HCT116 (cell line): ENCODE data around the gene IGF2R. TPM values are rescaled to one million over a fixed set of nuclear protein-coding genes. Genes with fewer than 3 reads are reported as not detected.

ENCODE experiments used
- ATAC-seq: fragments of 200-7000 bp; cut with Tn5 transposase; 2 replicates; pipeline ENCODE4 v1.9.1; 2020; ENCODE audit warnings: mild to moderate bottlenecking, moderate library complexity
- BruUV-seq: library from RNA; stranded (reverse); fragments of 400-500 nt; replicated peaks from 2 replicates; lab custom pipeline; 2021; lab: Mats Ljungman, UMichigan
- CTCF ChIA-PET: fragments of 300-600 bp; sonication (Branson Sonifier 250); formaldehyde crosslinking; loops from one replicate; lab custom pipeline; 2021; ENCODE audit warnings: antibody characterized with exemption; lab: Charles Lee
- POLR2A ChIA-PET: fragments of 300-600, 350-600 bp; sonication (Branson Sonifier 250); formaldehyde crosslinking; loops from one replicate; lab custom pipeline; 2021; ENCODE audit warnings: antibody characterized with exemption; lab: Charles Lee
- RAD21 ChIA-PET, 2 experiments: fragments of 300-600 bp; sonication (Branson Sonifier 250); formaldehyde crosslinking; loops; one replicate each; lab custom pipeline; 2023; ENCODE audit warnings: low total read pairs in 2 of 2; ENCODE audit not compliant: uncharacterized antibody in 2 of 2, unreplicated experiment in 2 of 2, low non-redundant PET in 1 of 2; lab: Charles Lee
- DNase-seq: peaks from one replicate; pipeline ENCODE4 v3.0.0-alpha.2; 2010; ENCODE audit warnings: low read depth, low spot score
- H2AFZ ChIP-seq: fragments of 200-600 bp; shearing (Covaris generic), sonication (generic); 2 replicates; pipeline ENCODE4 v1.6.1; 2017; ENCODE audit warnings: low read depth, mixed run types, mixed read lengths, antibody characterized with exemption, low read length; ENCODE audit not compliant: poor library complexity, severe bottlenecking
- H3K27ac ChIP-seq: 2 replicates; pipeline ENCODE4 v1.5.1; 2012; ENCODE audit warnings: low read depth, low read length
- H3K27me3 ChIP-seq: fragments of 200-600 bp; sonication (generic); 2 replicates; pipeline ENCODE4 v1.6.1; 2016; ENCODE audit warnings: mixed run types, low read length, mixed read lengths; ENCODE audit not compliant: insufficient read depth
- H3K36me3 ChIP-seq, 2 experiments: fragments of 200-500 bp in 1 of 2; fragments of 200-600 bp in 1 of 2; sonication (Bioruptor generic) in 1 of 2; sonication (generic) in 1 of 2; 2 replicates each; pipeline versions ENCODE4 v1.5.1 to v1.6.1; 2014 to 2016; ENCODE audit warnings: low read length in 2 of 2, inconsistent platforms in 1 of 2, mixed read lengths in 1 of 2, mixed run types in 1 of 2; ENCODE audit not compliant: insufficient read depth in 2 of 2, control insufficient read depth in 1 of 2
- H3K4me1 ChIP-seq, 2 experiments: fragments of 200-600 bp in 1 of 2; sonication (generic) in 1 of 2; 2 replicates each; pipeline versions ENCODE4 v1.5.1 to v1.6.1; 2012 to 2017; ENCODE audit warnings: low read length in 2 of 2, inconsistent platforms in 1 of 2, mild to moderate bottlenecking in 1 of 2, mixed read lengths in 1 of 2, mixed run types in 1 of 2, moderate library complexity in 1 of 2; ENCODE audit not compliant: insufficient read depth in 2 of 2, control insufficient read depth in 1 of 2
- H3K4me2 ChIP-seq: fragments of 200-600 bp; sonication (generic); 2 replicates; pipeline ENCODE4 v1.6.1; 2017; ENCODE audit warnings: mixed run types, low read length, mixed read lengths
- H3K4me3 ChIP-seq, 2 experiments: fragments of 200-600 bp in 1 of 2; sonication (generic) in 1 of 2; replicated peaks in 1 of 2; 2 replicates each; pipeline ENCODE4 v1.5.1; 2011 to 2016; ENCODE audit warnings: low read length in 2 of 2, control low read depth in 1 of 2, low read depth in 1 of 2, mild to moderate bottlenecking in 1 of 2, mixed read lengths in 1 of 2, mixed run types in 1 of 2
- H3K79me2 ChIP-seq: fragments of 200-600 bp; sonication (generic); 2 replicates; pipeline ENCODE4 v1.6.1; 2017; ENCODE audit warnings: mild to moderate bottlenecking, mixed run types, low read length, moderate library complexity, mixed read lengths; ENCODE audit not compliant: insufficient read depth
- H3K9ac ChIP-seq: fragments of 200-600 bp; sonication (generic); 2 replicates; pipeline ENCODE4 v1.6.1; 2016; ENCODE audit warnings: low read length, mixed read lengths
- H3K9me2 ChIP-seq: fragments of 200-600 bp; sonication (generic), shearing (Covaris generic); 2 replicates; pipeline ENCODE4 v1.6.1; 2017; ENCODE audit warnings: mixed run types, mild to moderate bottlenecking, moderate library complexity; ENCODE audit not compliant: insufficient read depth
- H3K9me3 ChIP-seq, 2 experiments: fragments of 200-500 bp in 1 of 2; fragments of 200-600 bp in 1 of 2; sonication (Bioruptor generic) in 1 of 2; sonication (generic) in 1 of 2; 2 replicates each; pipeline ENCODE4 v1.6.1; 2014 to 2017; ENCODE audit warnings: low read length in 2 of 2, mixed read lengths in 2 of 2, inconsistent platforms in 1 of 2, low read depth in 1 of 2, mild to moderate bottlenecking in 1 of 2, mixed run types in 1 of 2, moderate library complexity in 1 of 2; ENCODE audit not compliant: control insufficient read depth in 1 of 2, insufficient read depth in 1 of 2
- H4K20me1 ChIP-seq: fragments of 200-600 bp; sonication (generic), shearing (Covaris generic); 2 replicates; pipeline ENCODE4 v1.6.1; 2017; ENCODE audit warnings: mixed run types, mild to moderate bottlenecking, moderate library complexity; ENCODE audit not compliant: insufficient read depth
- EGR1 ChIP-seq: IDR thresholded peaks from 2 replicates; pipeline ENCODE4 v1.6.1; 2012; ENCODE audit warnings: low read depth
- EZH2 ChIP-seq: fragments of 200-600 bp; sonication (generic); IDR thresholded peaks from 2 replicates; pipeline ENCODE4 v1.6.1; 2017; ENCODE audit warnings: antibody characterized with exemption, mixed run types
- FOSL1 ChIP-seq: IDR thresholded peaks from 2 replicates; pipeline ENCODE4 v1.6.1; 2012; ENCODE audit warnings: low read depth
- JUND ChIP-seq: IDR thresholded peaks from 2 replicates; pipeline ENCODE4 v1.6.1; 2012
- POLR2AphosphoS5 ChIP-seq: IDR thresholded peaks from 2 replicates; pipeline ENCODE4 v1.6.1; 2011; ENCODE audit warnings: mild to moderate bottlenecking, low read depth, low read length, moderate library complexity
- RAD21 ChIP-seq: IDR thresholded peaks from 2 replicates; pipeline ENCODE4 v1.6.1; 2012; ENCODE audit warnings: low read depth, mild to moderate bottlenecking
- SIN3A ChIP-seq: IDR thresholded peaks from 2 replicates; pipeline ENCODE4 v1.6.1; 2012; ENCODE audit warnings: low read depth
- SP1 ChIP-seq: IDR thresholded peaks from 2 replicates; pipeline ENCODE4 v1.6.1; 2012; ENCODE audit warnings: low read depth
- SRF ChIP-seq: IDR thresholded peaks from 2 replicates; pipeline ENCODE4 v1.6.1; 2012; ENCODE audit warnings: low read depth
- TCF7L2 ChIP-seq: IDR thresholded peaks from 2 replicates; pipeline ENCODE4 v1.7.0; 2011; ENCODE audit warnings: borderline replicate concordance, inconsistent platforms; ENCODE audit not compliant: insufficient read depth, insufficient read length; ENCODE audit errors: extremely low read depth
- YY1 ChIP-seq: IDR thresholded peaks from 2 replicates; pipeline ENCODE4 v1.6.1; 2011; ENCODE audit warnings: low read length, low read depth, moderate library complexity, mild to moderate bottlenecking; ENCODE audit not compliant: insufficient replicate concordance; ENCODE audit errors: extremely low read depth
- ZFX ChIP-seq: fragments of 450-650 bp; IDR thresholded peaks from 2 replicates; pipeline ENCODE4 v1.6.1; 2017
- ZNF274 ChIP-seq: fragments of 200-500 bp; sonication (Bioruptor generic); IDR thresholded peaks from 2 replicates; pipeline ENCODE4 v1.6.1; 2014; ENCODE audit warnings: mild to moderate bottlenecking, low read depth, low read length, inconsistent platforms
- intact Hi-C: fragments of 100-400 bp; cut with micrococcal nuclease; formaldehyde crosslinking; loops from 2 replicates; pipeline ENCODE4 v1.10.0; 2022
- total RNA-seq: library from RNA; stranded (reverse); gene quantifications from one replicate; pipeline ENCODE4 v1.2.1, GENCODE V29; 2021; ENCODE audit not compliant: unreplicated experiment
- TF ChIP-seq, protein P1 (sequence below): IDR thresholded peaks from 2 replicates; pipeline ENCODE4 v1.6.1; 2011; ENCODE audit warnings: mild to moderate bottlenecking, low read length, moderate library complexity; ENCODE audit not compliant: insufficient replicate concordance; ENCODE audit errors: extremely low read depth

The IGF2R gene
- total RNA-seq, 1 experiment from 2014 or later, result 37.0 TPM

DNA sequence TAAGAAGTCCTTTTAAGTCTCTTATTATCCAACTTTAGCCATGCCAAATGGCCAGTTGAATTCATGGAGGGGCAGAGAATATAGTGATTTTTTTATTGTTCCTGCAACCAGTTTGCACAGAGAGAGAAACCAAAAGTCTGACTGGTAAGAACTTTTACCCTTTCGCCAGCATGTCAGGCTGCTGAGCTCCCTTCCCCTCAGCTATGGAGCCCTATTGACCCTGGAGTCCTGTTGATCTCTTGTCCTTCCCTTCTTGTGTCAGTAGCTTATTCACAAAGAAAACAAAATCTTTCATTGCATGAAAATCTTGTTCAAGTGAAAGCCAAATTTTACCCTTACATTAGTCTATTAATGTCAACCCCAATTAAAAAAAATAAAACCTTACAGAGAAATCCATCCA is 151.2 kb downstream of the IGF2R start:
- ATAC-seq, result no peak
- H3K27ac ChIP-seq, result no peak overlapping the region
- ChIA-PET POLR2A (no interaction called here), CTCF (interaction anchor here (0.6 kb wide), 1 partner anchor 257 kb away, joined by 3 read pairs; no protein-coding TSS in a partner anchor), RAD21 (no interaction called here)
- DNase-seq, result no peak
- no peaks in the 10 kb centered on the region for H3K9me2 ChIP-seq
- H3K27me3 ChIP-seq, result no peaks in the 10 kb centered on the region
- no peak overlapping the region for H2AFZ ChIP-seq
- H3K4me3 ChIP-seq, result no peak overlapping the region
- TF ChIP-seq JUND (no peak), SIN3A (no peak), FOSL1 (no peak), SRF (no peak), EGR1 (no peak), ZFX (no peak), EZH2 (no peak), SP1 (no peak), RAD21 (no peak)
- intact Hi-C loops, result no loop called here
- H3K79me2 ChIP-seq, result no peaks in the 10 kb centered on the region
- H4K20me1 ChIP-seq, result no peaks in the 10 kb centered on the region
- H3K9ac ChIP-seq, result no peak overlapping the region
- H3K9me3 ChIP-seq, result peaks cover 6% of the 10 kb centered on the region in 2 experiments; a peak in 1 of 4 replicates
- H3K4me1 ChIP-seq, result no peaks in the 10 kb centered on the region
- no peaks in the 10 kb centered on the region for H3K36me3 ChIP-seq
- no peak overlapping the region for H3K4me2 ChIP-seq
- BruUV-seq, result no TSS peak

DNA sequence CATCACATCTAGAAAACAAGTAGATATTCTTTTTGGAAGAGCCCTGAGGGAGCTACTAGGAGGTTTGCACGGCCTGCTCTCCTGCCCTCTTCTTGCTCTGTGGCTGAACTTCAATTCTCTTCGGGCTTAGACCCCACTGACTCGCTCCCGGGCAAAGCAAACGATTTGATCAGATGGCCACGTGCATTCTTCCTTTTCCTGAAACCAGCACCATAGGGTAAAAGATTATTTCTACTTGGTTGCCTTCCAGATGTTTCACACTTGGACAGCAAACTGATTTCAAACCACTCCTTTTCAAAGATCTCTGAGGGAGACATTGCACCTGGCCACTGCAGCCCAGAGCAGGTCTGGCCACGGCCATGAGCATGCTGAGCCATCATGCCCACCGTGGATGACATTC is 152.7 kb downstream of the IGF2R start, which contains the start of gene SLC22A1:
SLC22A1 (plus strand) TSS at position 258 of the 400 bp plus-strand sequence; CDS start at position 379, 121 bp downstream.
- ChIA-PET RAD21 (no interaction called here), POLR2A (no interaction called here), CTCF (no interaction called here)
- Histone ChIP-seq H3K36me3 (no peaks in the 10 kb centered on the region), H3K4me2 (no peak within 1 kb of the TSS), H3K9me3 (peaks cover 6% of the 10 kb centered on the region in 2 experiments; a peak in 1 of 4 replicates), H3K9me2 (no peaks in the 10 kb centered on the region), H3K79me2 (no peaks in the 10 kb centered on the region), H3K4me1 (no peaks in the 10 kb centered on the region), H2AFZ (no peak within 1 kb of the TSS), H3K4me3 (no peak within 1 kb of the TSS), H4K20me1 (no peaks in the 10 kb centered on the region), H3K9ac (no peak within 1 kb of the TSS), H3K27ac (no peak within 1 kb of the TSS), H3K27me3 (no peaks in the 10 kb centered on the region)
- BruUV-seq, result no TSS peak
- DNase-seq (no peak), ATAC-seq (no peak)
- TF ChIP-seq FOSL1 (no peak), YY1 (no peak), POLR2AphosphoS5 (no peak), ZNF274 (no peak), EGR1 (no peak), JUND (no peak), TCF7L2 (no peak)
- TF ChIP-seq, protein P1, sequence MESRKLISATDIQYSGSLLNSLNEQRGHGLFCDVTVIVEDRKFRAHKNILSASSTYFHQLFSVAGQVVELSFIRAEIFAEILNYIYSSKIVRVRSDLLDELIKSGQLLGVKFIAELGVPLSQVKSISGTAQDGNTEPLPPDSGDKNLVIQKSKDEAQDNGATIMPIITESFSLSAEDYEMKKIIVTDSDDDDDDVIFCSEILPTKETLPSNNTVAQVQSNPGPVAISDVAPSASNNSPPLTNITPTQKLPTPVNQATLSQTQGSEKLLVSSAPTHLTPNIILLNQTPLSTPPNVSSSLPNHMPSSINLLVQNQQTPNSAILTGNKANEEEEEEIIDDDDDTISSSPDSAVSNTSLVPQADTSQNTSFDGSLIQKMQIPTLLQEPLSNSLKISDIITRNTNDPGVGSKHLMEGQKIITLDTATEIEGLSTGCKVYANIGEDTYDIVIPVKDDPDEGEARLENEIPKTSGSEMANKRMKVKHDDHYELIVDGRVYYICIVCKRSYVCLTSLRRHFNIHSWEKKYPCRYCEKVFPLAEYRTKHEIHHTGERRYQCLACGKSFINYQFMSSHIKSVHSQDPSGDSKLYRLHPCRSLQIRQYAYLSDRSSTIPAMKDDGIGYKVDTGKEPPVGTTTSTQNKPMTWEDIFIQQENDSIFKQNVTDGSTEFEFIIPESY, result no peak
- intact Hi-C loops, result no loop called here
